ENCODE measurements around the gene TPO.
"Not testable (repeated sequence)": the region's sequence is repeated elsewhere in the genome, so short reads cannot be mapped to it uniquely, and the experiment has no call there.

The TPO gene

DNA sequence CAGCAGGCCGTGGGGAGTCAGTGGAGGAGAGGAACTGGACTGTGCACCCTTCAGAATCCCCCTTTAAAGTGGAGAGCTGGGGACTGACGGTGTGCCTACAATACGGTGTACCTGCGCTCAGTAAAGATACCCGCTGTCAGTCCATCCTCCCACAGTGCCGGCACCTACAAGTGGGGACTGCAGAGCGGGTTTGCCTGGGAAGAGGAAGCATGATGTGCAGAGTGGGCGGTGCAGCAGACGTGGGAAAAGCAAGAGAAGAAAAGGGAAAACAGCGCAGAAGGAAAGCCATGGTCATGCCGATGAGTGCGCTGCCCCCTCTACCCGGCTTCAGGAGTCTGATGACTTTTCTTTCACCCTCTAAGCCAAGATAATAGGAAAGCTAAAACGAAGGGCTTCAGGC is 148.0 kb downstream of the TPO start:
- no peak for DNase-seq

- no peak for DNase-seq
Observed at GRCh38 chr2:1561811-1562421, 148.7 kb downstream of the TPO start.

- DNase-seq = no peak
Observed at GRCh38 chr2:1563084-1563857, 150.0 kb downstream of the TPO start.

DNA sequence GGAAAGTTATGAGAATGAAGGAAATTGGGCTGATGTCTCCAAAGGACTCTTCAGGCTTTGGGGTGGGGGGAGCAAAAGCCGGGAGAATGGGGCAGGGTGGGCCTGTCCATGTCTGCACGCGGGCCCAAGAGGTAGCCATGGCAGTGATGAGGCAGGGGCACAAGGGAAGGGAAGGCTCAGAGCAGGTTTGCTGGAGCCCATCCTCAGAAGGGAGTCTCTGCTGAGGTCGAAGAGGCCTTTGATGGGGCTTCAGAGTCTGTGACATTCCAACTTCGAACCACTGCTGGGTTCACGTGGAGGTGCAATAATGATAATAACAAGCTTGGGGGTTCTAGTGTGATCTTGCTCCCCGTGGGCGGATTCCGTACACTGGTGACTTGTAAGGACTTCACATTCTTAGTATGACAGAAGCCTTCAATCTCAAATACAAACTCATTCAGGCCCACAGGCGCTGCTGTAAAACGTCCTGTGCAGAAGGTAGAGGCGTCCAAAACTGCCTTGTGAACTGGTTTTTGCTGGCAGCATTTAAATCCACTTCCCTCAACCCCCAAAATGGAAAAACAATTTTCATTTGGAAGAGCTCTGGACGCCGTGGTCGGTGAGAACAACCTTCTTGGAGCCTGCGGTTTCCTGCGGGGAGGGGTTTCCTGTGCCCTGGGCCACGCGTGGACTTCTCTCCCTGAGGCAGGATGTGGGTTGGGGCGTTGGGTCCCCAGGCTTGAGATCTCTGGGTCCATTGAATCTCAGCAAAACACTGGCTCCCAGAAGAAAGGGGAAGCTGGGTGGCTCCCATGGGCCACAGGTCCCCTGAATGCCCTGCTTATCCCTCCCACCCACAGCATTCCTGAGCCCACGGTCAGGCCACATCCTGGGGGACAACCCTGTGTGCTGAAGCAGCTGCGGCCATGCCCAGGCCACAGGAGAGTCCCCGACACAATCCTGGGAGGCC is 151.0 kb downstream of the TPO start:
- no peak for DNase-seq

DNA sequence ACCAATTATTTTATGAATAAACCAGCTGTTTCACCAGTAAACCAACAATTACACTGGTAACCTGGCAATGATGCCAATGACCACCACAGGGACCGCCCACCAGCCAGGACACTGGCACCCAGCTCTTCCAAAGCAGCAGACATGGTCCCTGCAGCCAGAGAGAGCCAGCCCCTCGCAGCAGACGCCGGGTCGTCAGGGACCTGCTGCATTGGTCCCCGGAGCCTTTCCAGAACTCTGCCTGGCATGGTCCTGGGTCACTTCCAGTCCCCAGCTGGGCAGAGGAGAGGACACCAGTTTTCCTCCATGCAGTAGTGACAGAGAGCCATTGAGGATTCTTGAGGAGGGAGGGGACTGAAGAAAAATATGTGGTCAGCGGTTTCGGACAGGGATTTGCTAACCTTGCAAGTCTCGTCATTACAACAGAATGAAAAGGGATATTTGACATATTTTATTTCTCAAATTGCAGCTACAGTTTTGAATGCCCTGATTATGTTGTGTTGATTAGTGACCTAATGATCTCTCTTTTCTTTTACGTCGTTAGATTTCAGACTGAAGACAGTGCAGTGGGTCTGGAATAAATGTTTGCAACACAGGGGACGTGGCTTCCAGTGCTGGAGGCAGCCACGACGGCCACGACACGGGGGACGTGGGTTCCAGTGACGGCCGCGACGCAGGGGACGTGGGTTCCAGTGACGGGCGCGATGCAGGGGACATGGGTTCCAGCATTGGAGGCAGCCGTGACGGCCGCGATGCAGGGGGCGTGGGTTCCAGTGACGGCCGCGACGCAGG is 154.5 kb downstream of the TPO start:
- DNase-seq = no peak

DNA sequence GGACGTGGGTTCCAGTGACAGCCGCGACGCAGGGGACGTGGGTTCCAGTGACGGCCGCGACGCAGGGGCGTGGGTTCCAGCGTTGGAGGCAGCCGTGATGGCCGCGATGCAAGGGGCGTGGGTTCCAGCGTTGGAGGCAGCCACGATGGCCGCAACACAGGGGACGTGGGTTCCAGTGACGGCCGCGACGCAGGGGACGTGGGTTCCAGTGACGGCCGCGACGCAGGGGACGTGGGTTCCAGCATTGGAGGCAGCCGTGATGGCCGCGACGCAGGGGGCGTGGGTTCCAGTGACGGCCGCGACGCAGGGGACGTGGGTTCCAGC is 155.0 kb downstream of the TPO start:
- DNase-seq = not testable (repeated sequence)

GRCh38 chr2:1569879-1570450 is 156.7 kb downstream of the TPO start:
- no peak for DNase-seq

DNA sequence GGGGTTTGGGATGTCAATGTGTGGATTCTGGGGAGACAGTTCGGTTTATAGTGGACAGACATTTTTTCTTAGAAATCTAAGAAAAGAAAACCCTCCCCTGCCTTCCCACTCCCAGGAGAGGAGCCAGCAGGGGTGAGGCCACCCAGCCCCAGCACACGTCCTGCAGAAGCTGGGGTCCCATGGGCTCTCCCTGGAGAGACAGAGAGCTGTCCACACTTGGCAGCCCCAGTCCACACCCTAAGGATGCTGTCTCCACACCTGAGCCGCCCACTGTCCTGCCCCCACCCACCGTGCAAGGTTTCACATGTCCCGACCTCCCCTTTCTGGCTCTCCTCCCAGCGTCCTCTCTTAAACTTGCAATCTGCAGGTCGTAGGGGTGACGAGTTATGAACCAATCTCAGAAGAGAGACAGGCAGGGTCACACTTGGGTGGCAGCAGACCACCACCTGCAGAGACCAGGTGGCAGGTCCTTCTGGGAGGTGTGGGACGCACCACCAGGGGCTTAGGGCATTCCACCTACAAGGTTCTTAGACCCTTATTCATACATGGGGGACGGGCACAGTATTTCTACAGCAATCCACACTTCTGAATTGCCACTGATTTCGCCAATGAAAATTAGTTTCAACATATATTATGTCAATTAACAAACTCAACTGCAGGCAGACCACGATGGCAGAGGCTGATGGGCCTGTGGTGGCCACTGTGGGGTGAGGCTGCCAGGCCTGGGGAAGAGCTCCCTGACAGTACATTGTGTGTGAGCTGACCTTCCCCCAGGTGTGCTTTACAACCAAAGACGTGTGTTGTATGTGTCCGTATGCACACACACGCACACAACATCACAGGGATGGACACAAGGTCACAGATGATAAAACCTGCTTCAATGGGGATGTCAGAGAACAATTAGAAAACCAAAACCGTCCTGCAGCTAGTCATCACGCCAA is 158.5 kb downstream of the TPO start:
- DNase-seq = no peak

GRCh38 chr2:1572638-1573037 is 159.4 kb downstream of the TPO start:
- DNase-seq = no peak

DNA sequence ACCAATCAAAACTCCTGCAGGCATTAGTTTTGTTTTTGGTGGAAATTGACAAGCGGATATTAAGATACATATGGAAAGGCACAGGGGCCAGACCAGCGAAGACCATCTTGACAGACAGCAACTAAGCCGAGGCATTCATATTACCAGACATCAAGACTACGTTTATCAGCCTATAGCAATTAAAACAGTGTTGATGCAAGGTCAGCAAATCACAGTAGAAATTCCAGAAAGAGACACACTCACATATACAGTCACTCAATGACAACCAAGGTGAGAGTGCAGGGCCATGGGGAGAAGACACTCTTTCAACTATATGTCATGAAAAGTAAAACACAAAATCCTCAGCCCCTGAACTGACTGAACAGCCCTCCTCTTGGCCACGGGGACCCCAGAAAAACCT is 164.6 kb downstream of the TPO start:
- no peak for DNase-seq

GRCh38 chr2:1581257-1581964 is 168.1 kb downstream of the TPO start:
- DNase-seq = not testable (repeated sequence)

GRCh38 chr2:1581965-1582625 is 168.8 kb downstream of the TPO start:
- DNase-seq = no peak

DNA sequence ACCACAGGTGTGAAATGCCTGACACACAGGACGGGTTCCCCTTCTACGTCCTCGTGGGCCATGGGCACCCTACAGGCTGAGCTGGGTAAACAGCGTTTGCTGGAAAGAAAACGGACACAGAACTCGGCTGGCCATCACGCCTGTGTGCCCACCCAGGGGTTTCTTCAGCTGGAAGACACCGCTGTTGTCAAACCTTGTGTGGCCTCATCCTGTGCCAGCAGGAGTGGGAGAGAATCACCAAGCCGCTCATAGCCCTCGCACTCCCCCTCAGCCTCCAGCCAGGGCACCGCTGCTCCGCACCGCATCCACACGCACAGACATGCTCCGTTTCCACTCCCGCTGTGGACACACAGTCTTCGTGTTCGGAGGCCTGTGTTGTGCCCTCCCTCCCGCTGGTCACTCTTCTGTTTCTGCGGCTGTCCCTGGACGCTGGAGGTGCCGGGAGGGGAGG is 169.7 kb downstream of the TPO start:
- DNase-seq = no peak

GRCh38 chr2:1584051-1584531 is 170.8 kb downstream of the TPO start:
- no peak for DNase-seq

DNA sequence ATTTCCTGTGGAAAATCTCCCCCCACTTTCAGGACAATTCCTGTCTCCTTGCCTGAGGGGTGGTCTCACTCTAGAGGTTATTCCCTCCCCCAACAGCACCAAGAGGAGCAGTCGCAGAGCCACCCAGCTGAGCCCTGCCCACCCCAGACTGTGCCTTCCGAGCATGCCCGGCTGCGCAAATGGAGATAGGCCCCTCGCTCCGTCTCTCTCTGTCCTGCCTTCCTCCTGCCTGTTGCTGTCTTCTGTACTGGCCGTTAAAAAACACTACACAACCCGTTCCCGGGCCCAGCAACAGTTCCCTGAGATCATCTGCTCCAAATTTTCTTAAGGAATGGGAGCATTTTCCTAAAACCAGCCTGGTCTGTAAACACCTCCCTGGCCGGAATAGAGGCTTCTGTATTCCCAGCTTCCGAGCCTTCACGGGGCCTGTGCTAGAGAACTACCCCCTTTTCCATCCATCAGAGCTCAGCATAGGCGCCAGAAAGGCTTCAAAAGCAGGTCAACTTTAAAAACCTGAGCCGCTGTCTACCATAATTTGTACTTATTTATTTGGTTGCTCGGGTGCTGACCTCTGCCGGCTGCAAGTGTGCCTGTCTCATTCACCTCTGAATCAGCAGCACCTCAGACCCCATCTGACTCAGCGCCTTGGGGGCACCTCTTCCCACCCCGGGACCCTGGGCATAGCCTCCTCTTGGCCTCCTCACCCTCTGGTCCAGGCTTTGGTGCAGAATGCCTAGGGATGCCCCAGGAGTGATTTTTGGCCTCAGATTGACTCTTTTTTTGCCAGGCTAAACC is 171.6 kb downstream of the TPO start:
- peak; percentile 25 for DNase-seq

- DNase-seq = no peak
Observed at GRCh38 chr2:1585635-1586034, 172.4 kb downstream of the TPO start.

GRCh38 chr2:1586251-1586922 is 173.1 kb downstream of the TPO start:
- DNase-seq = peak; percentile 67
